ENCODE data around the gene MIER2.

MIER2 gene

GRCh38 chr19:376111-376470 lies 31.5 kb upstream of the MIER2 start:
- Histone ChIP-seq H3K4me3 (ENCODE audit: low read depth in 1 of 2, low read length in 2 of 2) (no peak overlapping the region), H3K36me3 (ENCODE audit: insufficient read depth, low read length) (no peaks in the 10 kb centered on the region), H2AFZ (ENCODE audit: low read depth, low read length) (no peak overlapping the region), H3K4me1 (ENCODE audit: insufficient read depth, low read length) (no peaks in the 10 kb centered on the region), H3K9ac (ENCODE audit: low read depth, low read length) (no peak overlapping the region), H3K27ac (ENCODE audit: low read length) (no peak overlapping the region), H3K4me2 (ENCODE audit: insufficient read depth, low read length) (no peak overlapping the region), H3K9me3 (ENCODE audit: insufficient read depth, low read length, severe bottlenecking) (no peaks in the 10 kb centered on the region), H3K79me2 (ENCODE audit: insufficient read depth, low read length) (no peaks in the 10 kb centered on the region), H3K27me3 (ENCODE audit: insufficient read depth, low read length, poor library complexity) (peaks cover 18% of the 10 kb centered on the region), H4K20me1 (ENCODE audit: insufficient read depth, low read length) (no peaks in the 10 kb centered on the region)
- no peak for DNase-seq
- ATAC-seq (ENCODE audit: insufficient read depth, low read depth): no peak
- TF ChIP-seq EZH2 (IDR thresholded peaks at IDR 0.05; ENCODE audit: borderline replicate concordance, low read depth, low read length, severe bottlenecking) (no peak), CTCF (IDR thresholded peaks at IDR 0.05; ENCODE audit: borderline replicate concordance, extremely low read depth, low read length, poor library complexity, severe bottlenecking) (no peak)

- DNase-seq: no peak
- no peak overlapping the region for H3K9ac ChIP-seq (ENCODE audit: low read depth, low read length)
- no peak overlapping the region for H3K4me2 ChIP-seq (ENCODE audit: insufficient read depth, low read length)
- no peaks in the 10 kb centered on the region for H3K36me3 ChIP-seq (ENCODE audit: insufficient read depth, low read length)
- no peak for TF ChIP-seq EZH2 (IDR thresholded peaks at IDR 0.05; ENCODE audit: borderline replicate concordance, low read depth, low read length, severe bottlenecking)
- TF ChIP-seq CTCF (IDR thresholded peaks at IDR 0.05; ENCODE audit: borderline replicate concordance, extremely low read depth, low read length, poor library complexity, severe bottlenecking): no peak
- no peak for ATAC-seq (ENCODE audit: insufficient read depth, low read depth)
- H2AFZ ChIP-seq (ENCODE audit: low read depth, low read length): no peak overlapping the region
- H3K79me2 ChIP-seq (ENCODE audit: insufficient read depth, low read length): no peaks in the 10 kb centered on the region
- no peak overlapping the region for H3K4me3 ChIP-seq (ENCODE audit: low read depth in 1 of 2, low read length in 2 of 2)
- peaks cover 18% of the 10 kb centered on the region for H3K27me3 ChIP-seq (ENCODE audit: insufficient read depth, low read length, poor library complexity)
- no peaks in the 10 kb centered on the region for H3K9me3 ChIP-seq (ENCODE audit: insufficient read depth, low read length, severe bottlenecking)
- no peaks in the 10 kb centered on the region for H4K20me1 ChIP-seq (ENCODE audit: insufficient read depth, low read length)
- no peak overlapping the region for H3K27ac ChIP-seq (ENCODE audit: low read length)
- H3K4me1 ChIP-seq (ENCODE audit: insufficient read depth, low read length): no peaks in the 10 kb centered on the region
Measured at GRCh38 chr19:375395-376110, 31.0 kb upstream of the MIER2 start.

- H3K27me3 ChIP-seq (ENCODE audit: insufficient read depth, low read length, poor library complexity): peaks cover 18% of the 10 kb centered on the region
- no peak; the same call in 2 of the 3 replicates for ATAC-seq (ENCODE audit: insufficient read depth, low read depth)
Measured at GRCh38 chr19:374886-375235, 30.3 kb upstream of the MIER2 start.

More at GRCh38 chr19:374886-375235, 30.3 kb upstream of the MIER2 start:
- Histone ChIP-seq H3K9me3 (ENCODE audit: insufficient read depth, low read length, severe bottlenecking) (no peaks in the 10 kb centered on the region), H2AFZ (ENCODE audit: low read depth, low read length) (no peak overlapping the region), H3K4me1 (ENCODE audit: insufficient read depth, low read length) (no peaks in the 10 kb centered on the region), H3K36me3 (ENCODE audit: insufficient read depth, low read length) (no peaks in the 10 kb centered on the region), H3K79me2 (ENCODE audit: insufficient read depth, low read length) (no peaks in the 10 kb centered on the region), H3K4me2 (ENCODE audit: insufficient read depth, low read length) (no peak overlapping the region), H3K9ac (ENCODE audit: low read depth, low read length) (no peak overlapping the region), H3K27ac (ENCODE audit: low read length) (no peak overlapping the region), H4K20me1 (ENCODE audit: insufficient read depth, low read length) (no peaks in the 10 kb centered on the region), H3K4me3 (ENCODE audit: low read depth in 1 of 2, low read length in 2 of 2) (no peak overlapping the region)
- DNase-seq: no peak
- no peak for TF ChIP-seq EZH2 (IDR thresholded peaks at IDR 0.05; ENCODE audit: borderline replicate concordance, low read depth, low read length, severe bottlenecking)
- TF ChIP-seq CTCF (IDR thresholded peaks at IDR 0.05; ENCODE audit: borderline replicate concordance, extremely low read depth, low read length, poor library complexity, severe bottlenecking): no peak
